HEK293T (cell line): ENCODE data around the gene BLOC1S1.

Experiments used
- CTCF ChIA-PET: fragments of 350-600 bp; formaldehyde crosslinking; extraction: SDS; loops from one replicate; lab custom pipeline; 2021; ENCODE audit warnings: antibody characterized with exemption, inconsistent platforms; lab: Yijun Ruan, JAX
- POLR2A ChIA-PET: fragments of 350-600 bp; formaldehyde crosslinking; extraction: SDS; loops from one replicate; lab custom pipeline; 2020; ENCODE audit warnings: antibody characterized with exemption, inconsistent platforms; lab: Yijun Ruan, JAX
- DNase-seq: peaks from one replicate; pipeline ENCODE4 v3.0.0; 2012; ENCODE audit warnings: mixed read lengths; ENCODE audit errors: extremely low spot score
- ARNT ChIP-seq: fragments of 450-650 bp; IDR thresholded peaks from 2 replicates; pipeline ENCODE4 v1.6.1; 2017; ENCODE audit warnings: mild to moderate bottlenecking
- BHLHE40 ChIP-seq: fragments of 450-650 bp; IDR thresholded peaks from 2 replicates; pipeline ENCODE4 v1.6.1; 2016; ENCODE audit warnings: mild to moderate bottlenecking, moderate library complexity, borderline replicate concordance
- CTBP1 ChIP-seq: fragments of 450-650 bp; IDR thresholded peaks from 2 replicates; pipeline ENCODE4 v1.6.1; 2016; ENCODE audit warnings: borderline replicate concordance
- ELF4 ChIP-seq: fragments of 450-650 bp; IDR thresholded peaks from 2 replicates; pipeline ENCODE4 v1.6.1; 2017; ENCODE audit warnings: antibody characterized with exemption
- FOXA1 ChIP-seq: fragments of 450-650 bp; IDR thresholded peaks from 2 replicates; pipeline ENCODE4 v1.6.1; 2016; ENCODE audit warnings: mild to moderate bottlenecking
- FOXK2 ChIP-seq: fragments of 450-650 bp; IDR thresholded peaks from 2 replicates; pipeline ENCODE4 v1.6.1; 2016; ENCODE audit warnings: mild to moderate bottlenecking
- FOXM1 ChIP-seq: fragments of 450-650 bp; IDR thresholded peaks from 2 replicates; pipeline ENCODE4 v1.6.1; 2017; ENCODE audit warnings: mild to moderate bottlenecking, borderline replicate concordance
- HDGF ChIP-seq: fragments of 450-650 bp; IDR thresholded peaks from 2 replicates; pipeline ENCODE4 v1.6.1; 2017; ENCODE audit warnings: antibody characterized with exemption, borderline replicate concordance
- L3MBTL2 ChIP-seq: fragments of 450-650 bp; conservative IDR thresholded peaks from 2 replicates; pipeline ENCODE4 v1.6.1; 2016; ENCODE audit warnings: mild to moderate bottlenecking
- LEF1 ChIP-seq: fragments of 450-650 bp; IDR thresholded peaks from 2 replicates; pipeline ENCODE4 v1.6.1; 2017; ENCODE audit warnings: mild to moderate bottlenecking, borderline replicate concordance
- NFRKB ChIP-seq: fragments of 450-650 bp; IDR thresholded peaks from 2 replicates; pipeline ENCODE4 v1.6.1; 2016; ENCODE audit warnings: mild to moderate bottlenecking, moderate library complexity
- SP1 ChIP-seq: fragments of 450-650 bp; IDR thresholded peaks from 2 replicates; pipeline ENCODE4 v1.6.1; 2017
- SUZ12 ChIP-seq: fragments of 450-650 bp; IDR thresholded peaks from 2 replicates; pipeline ENCODE4 v1.6.1; 2016; ENCODE audit warnings: mild to moderate bottlenecking
- TARDBP ChIP-seq: fragments of 450-650 bp; IDR thresholded peaks from 2 replicates; pipeline ENCODE4 v1.6.1; 2016
- ZNF384 ChIP-seq: fragments of 450-650 bp; IDR thresholded peaks from 2 replicates; pipeline ENCODE4 v1.6.1; 2016
- TF ChIP-seq, protein P1 (sequence below): fragments of 450-650 bp; IDR thresholded peaks from 2 replicates; pipeline ENCODE4 v1.6.1; 2016

The BLOC1S1 gene

DNA sequence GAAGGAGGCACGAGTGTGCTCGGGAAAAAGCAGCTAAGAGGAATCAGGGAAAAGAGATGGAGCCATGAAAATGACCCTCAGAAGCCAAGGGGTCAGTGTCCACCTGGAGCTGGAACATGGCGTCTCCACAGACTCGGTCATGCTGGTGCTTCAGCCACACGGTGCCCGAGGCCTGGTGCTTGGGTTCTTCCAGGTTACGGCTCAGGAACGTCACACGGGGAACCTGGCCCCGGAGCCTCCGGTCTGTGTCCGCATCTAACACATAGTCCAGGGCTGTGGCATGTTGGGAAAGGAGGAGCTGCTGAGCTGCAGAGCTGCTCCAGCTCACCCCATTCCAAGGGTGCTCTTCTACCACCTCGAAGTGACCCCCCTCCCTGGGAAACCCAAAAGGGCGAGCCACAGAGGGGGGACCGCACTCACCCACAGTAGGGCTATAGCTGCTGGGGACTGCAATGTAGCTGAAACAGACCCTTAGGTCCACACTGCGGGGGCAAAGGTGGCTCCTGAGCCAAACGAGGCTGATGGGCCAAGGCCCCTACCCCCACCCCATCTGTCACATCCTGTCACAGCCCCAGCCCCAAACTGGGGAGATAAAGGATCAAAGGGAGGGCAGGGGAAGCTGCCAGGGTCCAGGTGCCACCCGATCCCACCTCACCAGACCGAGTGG is 18.9 kb upstream of the BLOC1S1 start:
- CTCF ChIA-PET = interaction anchor here (2.1 to 3.2 kb wide), 2 partner anchors 9 to 15 kb away, joined by 6 to 10 read pairs; a partner anchor contains a TSS
- DNase-seq = no peak
- TF ChIP-seq CTBP1 (no peak), SUZ12 (no peak), FOXK2 (no peak), FOXM1 (no peak)
- POLR2A ChIA-PET = interaction anchor here (1.2 to 2.1 kb wide), 2 partner anchors 10 to 15 kb away, joined by 3 to 9 read pairs; partner anchors contain the start of gene ITGA7

DNA sequence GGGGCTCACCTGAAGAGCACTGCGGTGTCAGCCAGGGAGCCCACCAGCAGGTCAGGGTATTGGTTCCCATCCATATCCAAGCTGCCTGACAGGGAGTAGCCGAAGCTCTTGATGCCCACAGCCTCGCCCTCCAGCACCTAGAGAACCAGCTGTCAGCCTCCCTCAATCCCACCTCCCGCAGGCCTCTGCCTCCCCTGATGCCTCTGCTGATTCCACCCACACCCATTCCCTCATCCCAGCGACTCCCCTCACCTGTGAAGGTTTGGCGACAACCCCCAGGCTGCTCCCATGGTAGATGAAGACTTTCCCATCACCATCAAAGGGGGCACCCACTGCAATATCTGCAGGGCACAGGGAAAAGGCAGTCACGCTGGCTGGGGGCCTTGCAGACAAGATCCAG is 18.2 kb upstream of the BLOC1S1 start:
- POLR2A ChIA-PET = no interaction called here
- TF ChIP-seq FOXK2 (no peak), SUZ12 (no peak), LEF1 (no peak), TARDBP (no peak), CTBP1 (no peak), NFRKB (no peak), ELF4 (no peak), ARNT (no peak), FOXM1 (no peak), ZNF384 (no peak), FOXA1 (no peak), BHLHE40 (no peak), HDGF (no peak), L3MBTL2 (no peak), SP1 (no peak)
- TF ChIP-seq, protein P1, sequence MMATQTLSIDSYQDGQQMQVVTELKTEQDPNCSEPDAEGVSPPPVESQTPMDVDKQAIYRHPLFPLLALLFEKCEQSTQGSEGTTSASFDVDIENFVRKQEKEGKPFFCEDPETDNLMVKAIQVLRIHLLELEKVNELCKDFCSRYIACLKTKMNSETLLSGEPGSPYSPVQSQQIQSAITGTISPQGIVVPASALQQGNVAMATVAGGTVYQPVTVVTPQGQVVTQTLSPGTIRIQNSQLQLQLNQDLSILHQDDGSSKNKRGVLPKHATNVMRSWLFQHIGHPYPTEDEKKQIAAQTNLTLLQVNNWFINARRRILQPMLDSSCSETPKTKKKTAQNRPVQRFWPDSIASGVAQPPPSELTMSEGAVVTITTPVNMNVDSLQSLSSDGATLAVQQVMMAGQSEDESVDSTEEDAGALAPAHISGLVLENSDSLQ = no peak
- CTCF ChIA-PET = interaction anchor here (1.0 to 3.2 kb wide), 3 partner anchors 8 to 34 kb away, joined by 3 to 10 read pairs (median 6); a partner anchor contains a TSS
- no peak for DNase-seq

GRCh38 chr12:55698241-55698955 is 17.4 kb upstream of the BLOC1S1 start:
- DNase-seq = no peak
- CTCF ChIA-PET = interaction anchor here (0.6 to 3.2 kb wide), 4 partner anchors 7 to 34 kb away, joined by 3 to 10 read pairs (median 4); a partner anchor contains a TSS
- TF ChIP-seq HDGF = no peak
- TF ChIP-seq SP1 = no peak
- TF ChIP-seq NFRKB = no peak
- TF ChIP-seq BHLHE40 = no peak
- POLR2A ChIA-PET = interaction anchor here (0.9 kb wide), 1 partner anchor 17 kb away, joined by 3 read pairs; the partner anchor contains the start of gene BLOC1S1

DNA sequence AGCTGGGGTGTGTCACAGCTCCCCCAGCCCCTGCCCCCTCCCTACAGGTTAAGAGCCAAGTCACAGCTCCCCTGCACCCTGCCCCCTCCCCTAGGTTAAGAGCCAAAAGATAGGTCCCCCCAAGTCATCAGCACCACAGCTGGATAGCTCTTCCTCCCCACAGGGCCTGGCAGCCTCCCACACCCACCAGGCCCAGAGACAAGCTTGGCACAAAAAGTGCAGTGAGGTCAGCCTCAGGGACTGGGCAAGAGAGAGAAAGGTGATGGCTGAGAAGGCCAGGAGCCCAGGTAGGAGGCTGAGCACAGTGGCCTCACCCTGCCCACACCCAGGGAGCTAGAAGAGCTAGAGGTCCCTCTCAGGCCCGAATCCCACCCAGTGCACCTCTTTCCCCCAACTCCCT is 16.9 kb upstream of the BLOC1S1 start:
- ChIA-PET POLR2A (interaction anchor here (0.9 kb wide), 1 partner anchor 17 kb away, joined by 3 read pairs; the partner anchor contains the start of gene BLOC1S1), CTCF (interaction anchor here (0.6 to 1.0 kb wide), 3 partner anchors 11 to 33 kb away, joined by 3 to 4 read pairs (median 3); a partner anchor contains a TSS)
- DNase-seq = no peak
- no peak for TF ChIP-seq LEF1

GRCh38 chr12:55699471-55700055 is 16.3 kb upstream of the BLOC1S1 start:
- no peak for TF ChIP-seq NFRKB
- TF ChIP-seq LEF1 = no peak
- DNase-seq = no peak
- ChIA-PET POLR2A (interaction anchor here (0.9 to 1.2 kb wide), 3 partner anchors 16 to 131 kb away, joined by 3 read pairs; partner anchors contain the start of gene BLOC1S1), CTCF (no interaction called here)

DNA sequence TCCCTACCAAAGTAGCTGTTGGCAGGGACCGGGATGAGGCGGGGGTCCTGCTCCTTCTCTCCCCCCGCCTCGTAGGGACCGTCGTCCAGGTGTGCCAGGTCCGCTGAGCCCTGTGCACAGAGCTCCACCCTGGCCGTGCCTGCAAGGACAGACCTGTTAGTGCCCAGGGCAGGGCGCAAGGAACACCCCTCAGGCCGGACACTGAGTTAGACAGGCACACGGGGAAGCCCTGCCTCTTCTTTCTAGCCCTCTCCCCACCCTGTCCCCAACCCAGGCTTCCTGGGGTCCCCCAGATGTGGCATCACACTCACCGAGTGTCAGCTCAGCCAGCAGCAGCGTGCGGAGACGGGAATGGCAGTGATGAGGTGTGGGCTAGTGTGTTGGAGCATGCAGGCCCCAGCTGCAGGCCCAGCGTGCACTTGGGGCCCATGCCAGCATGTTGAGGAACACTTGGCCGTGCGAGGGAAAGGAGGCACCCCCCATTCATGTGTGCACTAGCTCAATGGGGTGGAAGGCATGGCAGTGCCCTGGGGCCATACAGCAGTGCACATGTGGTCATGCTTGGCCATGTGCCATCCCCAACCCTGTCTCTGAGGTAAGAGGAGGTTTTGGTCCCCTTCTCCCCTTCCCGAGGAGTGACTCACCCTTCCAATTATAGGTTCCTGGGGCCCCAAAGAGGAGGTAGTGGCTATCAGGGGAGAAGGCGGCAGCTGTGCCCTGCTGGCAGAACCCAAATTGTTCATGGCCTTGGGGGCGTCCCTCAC is 15.4 kb upstream of the BLOC1S1 start:
- CTCF ChIA-PET = interaction anchor here (0.8 kb wide), 1 partner anchor 37 kb away, joined by 3 read pairs; no protein-coding TSS in a partner anchor
- TF ChIP-seq FOXK2 (no peak), FOXA1 (no peak), BHLHE40 (no peak), SUZ12 (no peak), CTBP1 (no peak), FOXM1 (no peak), ELF4 (no peak), SP1 (no peak), ZNF384 (no peak), TARDBP (no peak), L3MBTL2 (no peak), LEF1 (no peak), ARNT (no peak), HDGF (no peak)
- TF ChIP-seq, protein P1 = no peak
- no peak for DNase-seq
- POLR2A ChIA-PET = interaction anchor here (1.0 to 1.2 kb wide), 2 partner anchors 19 to 130 kb away, joined by 3 read pairs; a partner anchor contains a TSS
